ENCODE data around the gene DSCAM.

- TF ChIP-seq, protein P1, sequence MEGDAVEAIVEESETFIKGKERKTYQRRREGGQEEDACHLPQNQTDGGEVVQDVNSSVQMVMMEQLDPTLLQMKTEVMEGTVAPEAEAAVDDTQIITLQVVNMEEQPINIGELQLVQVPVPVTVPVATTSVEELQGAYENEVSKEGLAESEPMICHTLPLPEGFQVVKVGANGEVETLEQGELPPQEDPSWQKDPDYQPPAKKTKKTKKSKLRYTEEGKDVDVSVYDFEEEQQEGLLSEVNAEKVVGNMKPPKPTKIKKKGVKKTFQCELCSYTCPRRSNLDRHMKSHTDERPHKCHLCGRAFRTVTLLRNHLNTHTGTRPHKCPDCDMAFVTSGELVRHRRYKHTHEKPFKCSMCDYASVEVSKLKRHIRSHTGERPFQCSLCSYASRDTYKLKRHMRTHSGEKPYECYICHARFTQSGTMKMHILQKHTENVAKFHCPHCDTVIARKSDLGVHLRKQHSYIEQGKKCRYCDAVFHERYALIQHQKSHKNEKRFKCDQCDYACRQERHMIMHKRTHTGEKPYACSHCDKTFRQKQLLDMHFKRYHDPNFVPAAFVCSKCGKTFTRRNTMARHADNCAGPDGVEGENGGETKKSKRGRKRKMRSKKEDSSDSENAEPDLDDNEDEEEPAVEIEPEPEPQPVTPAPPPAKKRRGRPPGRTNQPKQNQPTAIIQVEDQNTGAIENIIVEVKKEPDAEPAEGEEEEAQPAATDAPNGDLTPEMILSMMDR (conservative IDR thresholded peaks at IDR 0.05 in 1 of 2, IDR thresholded peaks at IDR 0.05 in 1 of 2; ENCODE audit: low read depth in 1 of 2, low read length in 2 of 2): no peak
- no peak for TF ChIP-seq EZH2 (IDR thresholded peaks at IDR 0.05; ENCODE audit: low read length, missing control alignments)
Measured at GRCh38 chr21:40769231-40769630, 77.7 kb downstream of the DSCAM start.
